BLaER1 (cell line): Measurements from ENCODE around the gene ZNF366.

ENCODE experiments used
- H3K27ac ChIP-seq: shearing (Covaris generic); formaldehyde crosslinking; 2 replicates; pipeline ENCODE4 v1.8.1; 2022
- H3K27me3 ChIP-seq: shearing (Covaris generic); formaldehyde crosslinking; 2 replicates; pipeline ENCODE4 v1.8.1; 2022
- H3K36me3 ChIP-seq: shearing (Covaris generic); formaldehyde crosslinking; 2 replicates; pipeline ENCODE4 v1.8.1; 2022
- H3K4me1 ChIP-seq: shearing (Covaris generic); formaldehyde crosslinking; 2 replicates; pipeline ENCODE4 v1.8.1; 2022
- H3K4me2 ChIP-seq: shearing (Covaris generic); formaldehyde crosslinking; 2 replicates; pipeline ENCODE4 v1.8.1; 2022
- H3K4me3 ChIP-seq: shearing (Covaris generic); formaldehyde crosslinking; 2 replicates; pipeline ENCODE4 v1.8.1; 2022
- H3K9ac ChIP-seq: shearing (Covaris generic); formaldehyde crosslinking; 2 replicates; pipeline ENCODE4 v1.8.1; 2022
- H3K9me3 ChIP-seq: shearing (Covaris generic); formaldehyde crosslinking; 2 replicates; pipeline ENCODE4 v1.8.1; 2022
- H4K20me1 ChIP-seq: shearing (Covaris generic); formaldehyde crosslinking; 2 replicates; pipeline ENCODE4 v1.8.1; 2022
- Cebpa-rat ChIP-seq: shearing (Covaris generic); IDR thresholded peaks from 2 replicates; pipeline ENCODE4 v1.8.1; 2022

ZNF366 gene

DNA sequence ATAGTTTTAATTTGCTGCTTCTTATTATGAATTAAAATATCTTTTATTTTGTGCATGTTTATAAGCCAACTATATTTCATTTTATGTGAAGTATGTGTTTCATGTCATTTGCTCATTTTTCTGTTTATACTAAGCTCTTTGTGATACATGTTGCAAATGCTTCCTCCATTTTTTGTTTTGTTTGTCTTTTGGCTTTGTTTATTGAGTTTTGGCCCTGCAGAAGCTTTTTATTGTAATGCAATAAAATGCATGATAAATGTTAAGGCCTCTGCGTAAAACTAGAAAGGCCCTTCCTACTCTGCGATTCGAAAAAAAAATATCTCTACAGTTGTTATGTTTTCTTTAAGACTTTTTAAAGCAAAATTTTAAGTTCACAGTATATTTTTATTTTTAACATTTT is 9.4 kb downstream of the ZNF366 start:
- Histone ChIP-seq H3K9ac (no peak overlapping the region), H3K27ac (no peak overlapping the region), H4K20me1 (no peaks in the 10 kb centered on the region), H3K27me3 (no peaks in the 10 kb centered on the region), H3K36me3 (no peaks in the 10 kb centered on the region), H3K4me1 (no peaks in the 10 kb centered on the region), H3K9me3 (no peaks in the 10 kb centered on the region), H3K4me2 (no peak overlapping the region), H3K4me3 (no peak overlapping the region)
- TF ChIP-seq Cebpa-rat: no peak

DNA sequence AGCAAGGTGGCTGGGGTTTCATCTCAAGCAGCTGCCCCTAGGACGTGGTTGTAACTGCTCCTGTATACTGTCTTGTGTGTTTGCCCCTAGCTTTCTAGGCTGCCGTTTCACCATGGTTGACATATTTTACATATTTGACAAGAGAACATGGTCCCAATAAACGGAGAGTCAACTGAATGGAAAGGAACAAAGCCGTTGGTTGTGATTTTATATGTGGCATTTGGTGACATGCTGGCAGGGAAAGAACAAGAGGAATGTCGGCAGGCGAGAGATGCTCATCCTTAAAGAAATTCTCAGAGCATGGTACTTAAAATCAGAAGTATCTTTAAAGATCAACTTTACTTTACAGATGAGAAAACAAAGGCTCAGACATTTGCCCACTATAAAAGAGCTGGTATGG is 11.8 kb downstream of the ZNF366 start:
- H4K20me1 ChIP-seq: no peaks in the 10 kb centered on the region
- no peak overlapping the region for H3K4me3 ChIP-seq
- no peaks in the 10 kb centered on the region for H3K27me3 ChIP-seq
- no peak overlapping the region for H3K9ac ChIP-seq
- H3K27ac ChIP-seq: no peak overlapping the region
- H3K4me2 ChIP-seq: no peak overlapping the region
- H3K9me3 ChIP-seq: no peaks in the 10 kb centered on the region
- no peaks in the 10 kb centered on the region for H3K36me3 ChIP-seq
- TF ChIP-seq Cebpa-rat: no peak
- peaks cover 2% of the 10 kb centered on the region for H3K4me1 ChIP-seq

GRCh38 chr5:72494623-72495124 is 12.5 kb downstream of the ZNF366 start:
- H3K27ac ChIP-seq: no peak overlapping the region
- no peaks in the 10 kb centered on the region for H3K36me3 ChIP-seq
- H3K9ac ChIP-seq: no peak overlapping the region
- no peaks in the 10 kb centered on the region for H4K20me1 ChIP-seq
- no peak overlapping the region for H3K4me3 ChIP-seq
- H3K4me1 ChIP-seq: peaks cover 9% of the 10 kb centered on the region
- TF ChIP-seq Cebpa-rat: no peak
- H3K27me3 ChIP-seq: no peaks in the 10 kb centered on the region
- H3K9me3 ChIP-seq: no peaks in the 10 kb centered on the region
- no peak overlapping the region for H3K4me2 ChIP-seq

DNA sequence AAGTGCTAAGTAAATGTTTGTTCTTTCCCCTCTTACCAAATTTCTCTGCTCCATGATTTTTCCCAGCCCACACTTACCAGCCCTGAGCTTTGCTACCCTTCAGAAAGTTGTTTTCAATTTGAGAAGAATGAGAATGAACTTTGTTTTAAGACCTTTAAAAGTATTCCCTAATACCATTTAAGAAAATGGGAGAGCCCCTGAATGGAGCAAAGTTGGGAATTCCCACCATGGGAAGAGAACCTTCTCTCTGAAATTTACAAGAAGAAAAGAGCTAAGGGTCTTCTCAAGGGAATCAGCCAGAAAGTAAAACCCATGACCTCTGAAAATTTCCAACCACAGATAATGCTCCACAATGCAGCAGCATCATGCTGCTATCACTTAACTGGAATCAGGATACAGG is 17.7 kb downstream of the ZNF366 start:
- no peak overlapping the region for H3K27ac ChIP-seq
- no peak for TF ChIP-seq Cebpa-rat
- no peaks in the 10 kb centered on the region for H3K9me3 ChIP-seq

DNA sequence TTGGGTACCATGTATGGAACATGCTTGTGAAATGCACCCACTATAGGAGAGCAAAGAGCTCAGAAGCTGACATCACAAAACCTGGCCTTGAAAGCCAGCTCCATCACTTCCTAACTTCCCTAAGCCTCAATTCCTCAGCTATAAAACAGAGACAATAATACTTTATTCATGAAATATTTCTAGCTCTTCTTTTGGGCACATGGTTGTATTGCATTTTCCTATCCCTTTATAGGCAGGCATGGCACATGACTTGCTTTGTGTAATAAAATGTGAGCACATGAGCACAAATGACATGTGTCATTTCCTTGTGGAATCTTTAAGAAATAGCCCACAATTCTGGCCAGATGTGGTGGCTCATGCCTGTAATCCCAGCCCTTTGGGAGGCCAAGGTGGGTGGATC is 18.5 kb downstream of the ZNF366 start:
- Histone ChIP-seq H3K9me3 (no peaks in the 10 kb centered on the region), H3K4me2 (no peak overlapping the region), H3K9ac (no peak overlapping the region), H3K27me3 (no peaks in the 10 kb centered on the region), H3K4me1 (peaks cover 11% of the 10 kb centered on the region), H3K4me3 (no peak overlapping the region), H4K20me1 (no peaks in the 10 kb centered on the region), H3K36me3 (no peaks in the 10 kb centered on the region), H3K27ac (no peak overlapping the region)
- TF ChIP-seq Cebpa-rat: no peak

More for the DNA sequence above, 17.7 kb downstream of the ZNF366 start:
- H3K36me3 ChIP-seq: no peaks in the 10 kb centered on the region
- no peak overlapping the region; the same call in 1 of the 2 replicates for H3K4me2 ChIP-seq
- no peaks in the 10 kb centered on the region for H4K20me1 ChIP-seq
- no peaks in the 10 kb centered on the region for H3K27me3 ChIP-seq
- H3K9ac ChIP-seq: no peak overlapping the region
- H3K4me3 ChIP-seq: no peak overlapping the region
- H3K4me1 ChIP-seq: peaks cover 11% of the 10 kb centered on the region

- Histone ChIP-seq H3K27me3 (no peaks in the 10 kb centered on the region), H4K20me1 (no peaks in the 10 kb centered on the region), H3K9me3 (no peaks in the 10 kb centered on the region), H3K9ac (no peak overlapping the region), H3K27ac (no peak overlapping the region), H3K36me3 (no peaks in the 10 kb centered on the region), H3K4me1 (peaks cover 11% of the 10 kb centered on the region), H3K4me3 (no peak overlapping the region), H3K4me2 (no peak overlapping the region)
- TF ChIP-seq Cebpa-rat: no peak
Measured at GRCh38 chr5:72487177-72487576, 20.0 kb downstream of the ZNF366 start.

GRCh38 chr5:72486371-72486770 is 20.8 kb downstream of the ZNF366 start:
- Histone ChIP-seq H3K9ac (no peak overlapping the region), H4K20me1 (no peaks in the 10 kb centered on the region), H3K27me3 (no peaks in the 10 kb centered on the region), H3K4me3 (no peak overlapping the region), H3K4me2 (no peak overlapping the region), H3K4me1 (peaks cover 11% of the 10 kb centered on the region), H3K36me3 (no peaks in the 10 kb centered on the region), H3K27ac (no peak overlapping the region), H3K9me3 (no peaks in the 10 kb centered on the region)
- TF ChIP-seq Cebpa-rat: no peak

DNA sequence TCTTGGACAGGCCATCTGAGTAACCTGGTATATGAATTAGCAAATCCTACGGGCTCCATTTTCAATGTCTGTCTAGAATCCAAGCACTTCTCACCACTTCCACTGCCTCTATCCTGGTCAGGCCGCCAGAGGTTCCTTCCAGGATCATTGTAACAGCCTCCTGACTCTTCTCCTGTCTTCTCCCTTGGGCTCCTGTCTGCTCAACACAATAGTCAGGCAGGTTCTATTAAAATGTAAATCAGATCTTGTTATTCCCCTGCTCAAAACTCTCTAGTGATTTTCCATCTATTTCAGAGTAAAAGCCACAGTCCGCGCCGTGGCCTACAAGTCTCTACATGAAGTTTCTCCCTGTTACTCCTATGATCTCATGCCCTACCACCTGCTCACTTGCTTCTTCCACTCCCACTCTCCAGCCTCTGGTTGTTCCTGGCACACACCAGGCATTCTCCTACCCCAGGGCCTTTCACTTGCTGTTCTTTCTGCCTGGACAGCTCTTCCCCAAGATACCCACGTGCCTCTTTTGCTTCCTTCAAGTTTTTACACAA is 21.7 kb downstream of the ZNF366 start:
- peaks cover 10% of the 10 kb centered on the region for H3K4me1 ChIP-seq
- no peaks in the 10 kb centered on the region for H3K36me3 ChIP-seq
- no peak overlapping the region for H3K9ac ChIP-seq
- H4K20me1 ChIP-seq: no peaks in the 10 kb centered on the region
- no peak overlapping the region for H3K4me2 ChIP-seq
- H3K27me3 ChIP-seq: no peaks in the 10 kb centered on the region
- no peak overlapping the region for H3K27ac ChIP-seq
- no peaks in the 10 kb centered on the region for H3K9me3 ChIP-seq
- no peak for TF ChIP-seq Cebpa-rat
- no peak overlapping the region for H3K4me3 ChIP-seq

DNA sequence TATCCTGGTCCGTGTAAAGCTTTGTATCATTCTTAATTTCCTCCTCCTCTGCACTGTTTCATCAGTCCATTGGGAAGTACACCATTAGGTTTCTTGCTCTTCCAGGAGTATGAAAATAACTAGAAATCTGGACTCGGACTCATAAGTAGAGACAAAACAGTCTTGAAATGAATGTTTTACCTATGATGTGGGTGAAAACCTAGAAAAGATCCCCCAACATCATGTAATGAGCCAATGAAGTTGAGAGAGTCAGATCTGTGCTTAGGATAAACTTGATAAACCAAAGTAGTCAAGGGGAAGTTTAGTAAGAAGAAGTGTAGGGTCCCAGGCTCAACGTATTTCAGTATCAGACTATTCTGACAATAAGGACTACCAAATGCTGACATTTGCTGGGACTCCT is 25.2 kb downstream of the ZNF366 start:
- no peaks in the 10 kb centered on the region for H3K36me3 ChIP-seq
- H4K20me1 ChIP-seq: no peaks in the 10 kb centered on the region
- H3K9me3 ChIP-seq: no peaks in the 10 kb centered on the region
- no peak for TF ChIP-seq Cebpa-rat
- H3K27ac ChIP-seq: no peak overlapping the region
- H3K4me3 ChIP-seq: no peak overlapping the region
- no peak overlapping the region for H3K9ac ChIP-seq
- H3K4me1 ChIP-seq: no peaks in the 10 kb centered on the region
- no peaks in the 10 kb centered on the region for H3K27me3 ChIP-seq
- no peak overlapping the region for H3K4me2 ChIP-seq

- Histone ChIP-seq H4K20me1 (no peaks in the 10 kb centered on the region), H3K9me3 (no peaks in the 10 kb centered on the region), H3K36me3 (no peaks in the 10 kb centered on the region), H3K9ac (no peak overlapping the region), H3K4me3 (no peak overlapping the region), H3K4me2 (no peak overlapping the region), H3K4me1 (no peaks in the 10 kb centered on the region), H3K27ac (no peak overlapping the region), H3K27me3 (no peaks in the 10 kb centered on the region)
- no peak for TF ChIP-seq Cebpa-rat
Measured at GRCh38 chr5:72480841-72481240, 26.4 kb downstream of the ZNF366 start.

GRCh38 chr5:72479921-72480320 is 27.3 kb downstream of the ZNF366 start:
- H4K20me1 ChIP-seq: no peaks in the 10 kb centered on the region
- no peaks in the 10 kb centered on the region for H3K9me3 ChIP-seq
- H3K9ac ChIP-seq: no peak overlapping the region
- TF ChIP-seq Cebpa-rat: no peak
- no peak overlapping the region for H3K4me3 ChIP-seq
- H3K4me2 ChIP-seq: no peak overlapping the region
- H3K36me3 ChIP-seq: no peaks in the 10 kb centered on the region
- H3K4me1 ChIP-seq: no peaks in the 10 kb centered on the region
- H3K27ac ChIP-seq: no peak overlapping the region
- H3K27me3 ChIP-seq: no peaks in the 10 kb centered on the region
